OCI-LY3 (cell line): ENCODE measurements around the gene CYP2C18.
"Not testable (repeated sequence)": the region's sequence is repeated elsewhere in the genome, so short reads cannot be mapped to it uniquely, and the experiment has no call there.

ENCODE experiments used
- EZH2phosphoT487 ChIP-seq: fragments of 200-600 bp; shearing (Covaris generic); IDR thresholded peaks from 2 replicates; pipeline ENCODE4 v1.6.1; 2018; ENCODE audit warnings: antibody characterized with exemption, mixed run types, low read depth
- TF ChIP-seq, protein P1 (sequence below): fragments of 200-600, 300-600 bp; sonication (generic); IDR thresholded peaks from 2 replicates; pipeline ENCODE4 v1.5.1; 2014; ENCODE audit warnings: antibody characterized with exemption, low read length, low read depth

DNA sequence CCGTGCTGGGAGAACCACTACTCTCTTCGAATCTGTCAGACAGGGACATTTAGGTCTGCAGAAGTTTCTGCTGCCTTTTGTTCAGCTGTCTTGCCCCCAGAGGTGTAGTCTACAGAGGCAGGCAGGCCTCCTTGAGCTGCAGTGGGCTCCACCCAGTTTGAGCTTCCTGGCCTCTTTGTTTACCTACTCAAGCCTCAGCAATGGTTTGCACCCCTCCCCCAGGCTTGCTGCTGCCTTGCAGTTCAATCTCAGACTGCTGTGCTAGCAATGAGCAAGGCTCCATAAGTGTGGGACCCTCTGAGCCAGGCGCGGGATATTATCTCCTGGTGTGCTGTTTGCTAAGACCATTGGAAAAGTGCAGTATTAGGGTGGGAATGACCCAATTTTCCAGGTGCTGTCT, 20.5 kb upstream of the CYP2C18 start:
- TF ChIP-seq EZH2phosphoT487, result not testable (repeated sequence)
- TF ChIP-seq, protein P1, sequence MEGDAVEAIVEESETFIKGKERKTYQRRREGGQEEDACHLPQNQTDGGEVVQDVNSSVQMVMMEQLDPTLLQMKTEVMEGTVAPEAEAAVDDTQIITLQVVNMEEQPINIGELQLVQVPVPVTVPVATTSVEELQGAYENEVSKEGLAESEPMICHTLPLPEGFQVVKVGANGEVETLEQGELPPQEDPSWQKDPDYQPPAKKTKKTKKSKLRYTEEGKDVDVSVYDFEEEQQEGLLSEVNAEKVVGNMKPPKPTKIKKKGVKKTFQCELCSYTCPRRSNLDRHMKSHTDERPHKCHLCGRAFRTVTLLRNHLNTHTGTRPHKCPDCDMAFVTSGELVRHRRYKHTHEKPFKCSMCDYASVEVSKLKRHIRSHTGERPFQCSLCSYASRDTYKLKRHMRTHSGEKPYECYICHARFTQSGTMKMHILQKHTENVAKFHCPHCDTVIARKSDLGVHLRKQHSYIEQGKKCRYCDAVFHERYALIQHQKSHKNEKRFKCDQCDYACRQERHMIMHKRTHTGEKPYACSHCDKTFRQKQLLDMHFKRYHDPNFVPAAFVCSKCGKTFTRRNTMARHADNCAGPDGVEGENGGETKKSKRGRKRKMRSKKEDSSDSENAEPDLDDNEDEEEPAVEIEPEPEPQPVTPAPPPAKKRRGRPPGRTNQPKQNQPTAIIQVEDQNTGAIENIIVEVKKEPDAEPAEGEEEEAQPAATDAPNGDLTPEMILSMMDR, result not testable (repeated sequence)
